ENCODE results near the gene C14orf119.

Gene C14orf119

DNA sequence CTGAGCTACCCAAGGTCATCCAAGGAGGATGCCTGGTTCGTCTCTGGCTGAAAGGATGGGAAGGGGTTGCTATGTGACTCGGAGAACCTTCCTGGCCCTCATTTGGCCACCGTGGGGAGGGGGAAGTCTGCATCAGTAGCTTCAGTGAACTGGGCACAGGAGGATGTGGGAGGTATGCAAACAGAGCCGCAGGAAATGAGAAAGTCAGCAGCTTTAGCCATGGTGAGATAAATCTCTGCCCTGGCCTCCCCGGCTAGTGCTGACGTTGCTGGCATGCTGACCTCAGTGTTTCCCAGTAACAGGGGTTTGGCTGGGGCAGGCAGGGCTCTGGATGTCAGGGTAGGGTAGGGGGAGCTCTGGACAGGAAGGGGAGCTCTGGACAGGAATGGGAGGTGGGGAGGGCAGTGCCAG, 26.1 kb downstream of the C14orf119 start:
- TF ChIP-seq, protein P1, sequence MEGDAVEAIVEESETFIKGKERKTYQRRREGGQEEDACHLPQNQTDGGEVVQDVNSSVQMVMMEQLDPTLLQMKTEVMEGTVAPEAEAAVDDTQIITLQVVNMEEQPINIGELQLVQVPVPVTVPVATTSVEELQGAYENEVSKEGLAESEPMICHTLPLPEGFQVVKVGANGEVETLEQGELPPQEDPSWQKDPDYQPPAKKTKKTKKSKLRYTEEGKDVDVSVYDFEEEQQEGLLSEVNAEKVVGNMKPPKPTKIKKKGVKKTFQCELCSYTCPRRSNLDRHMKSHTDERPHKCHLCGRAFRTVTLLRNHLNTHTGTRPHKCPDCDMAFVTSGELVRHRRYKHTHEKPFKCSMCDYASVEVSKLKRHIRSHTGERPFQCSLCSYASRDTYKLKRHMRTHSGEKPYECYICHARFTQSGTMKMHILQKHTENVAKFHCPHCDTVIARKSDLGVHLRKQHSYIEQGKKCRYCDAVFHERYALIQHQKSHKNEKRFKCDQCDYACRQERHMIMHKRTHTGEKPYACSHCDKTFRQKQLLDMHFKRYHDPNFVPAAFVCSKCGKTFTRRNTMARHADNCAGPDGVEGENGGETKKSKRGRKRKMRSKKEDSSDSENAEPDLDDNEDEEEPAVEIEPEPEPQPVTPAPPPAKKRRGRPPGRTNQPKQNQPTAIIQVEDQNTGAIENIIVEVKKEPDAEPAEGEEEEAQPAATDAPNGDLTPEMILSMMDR (IDR thresholded peaks at IDR 0.05; ENCODE audit: low read depth, low read length, missing control alignments) = no peak
- H3K4me3 ChIP-seq (replicated peaks; ENCODE audit: low read depth, low read length) = no peak overlapping the region
- DNase-seq (ENCODE audit: extremely low read depth, low read depth) = no peak

DNA sequence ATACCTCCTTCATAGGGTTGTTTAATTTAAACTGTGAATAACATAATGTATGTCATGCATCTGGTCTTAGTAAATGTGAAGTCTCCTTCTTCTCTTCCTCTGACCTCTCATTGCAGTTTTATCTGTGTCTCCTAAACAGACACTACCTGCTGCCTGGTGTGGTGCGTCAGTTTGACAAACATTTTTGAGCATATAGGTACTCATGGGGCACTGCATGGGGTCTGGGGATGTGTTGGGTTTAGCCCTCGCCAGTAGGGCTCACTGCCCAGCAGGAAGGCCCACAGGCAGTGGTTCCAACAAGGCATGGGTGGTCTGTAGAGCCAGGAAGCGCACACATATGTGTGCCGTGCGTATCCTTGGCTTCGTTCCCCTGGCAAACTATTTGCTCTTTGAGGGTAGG, 26.8 kb downstream of the C14orf119 start:
- DNase-seq (ENCODE audit: extremely low read depth, low read depth) = no peak
- TF ChIP-seq, protein P1 (IDR thresholded peaks at IDR 0.05; ENCODE audit: low read depth, low read length, missing control alignments) = no peak
- H3K4me3 ChIP-seq (replicated peaks; ENCODE audit: low read depth, low read length) = no peak overlapping the region

DNA sequence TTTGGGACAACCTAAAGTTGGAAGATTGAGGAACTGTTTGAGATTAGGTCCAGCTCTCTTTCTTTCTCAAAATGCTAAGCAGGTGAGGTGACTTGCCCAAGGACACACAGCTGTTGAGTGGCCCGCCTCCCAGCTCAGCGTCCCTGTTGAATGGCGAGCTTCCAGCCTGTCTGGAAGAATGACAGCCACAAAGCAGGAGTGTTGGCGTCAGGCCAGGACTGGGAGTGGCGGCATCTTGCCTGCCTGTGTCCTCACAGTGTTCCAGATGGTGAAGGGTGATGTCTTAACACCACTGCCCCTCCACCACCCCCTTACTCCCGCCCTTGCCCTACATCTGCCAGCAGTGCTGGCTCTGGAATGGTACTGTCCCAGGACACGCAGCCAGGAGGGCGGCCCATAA, 28.1 kb downstream of the C14orf119 start:
- no peak for DNase-seq (ENCODE audit: extremely low read depth, low read depth)
- TF ChIP-seq, protein P1 (IDR thresholded peaks at IDR 0.05; ENCODE audit: low read depth, low read length, missing control alignments) = no peak
- no peak overlapping the region for H3K4me3 ChIP-seq (replicated peaks; ENCODE audit: low read depth, low read length)

DNA sequence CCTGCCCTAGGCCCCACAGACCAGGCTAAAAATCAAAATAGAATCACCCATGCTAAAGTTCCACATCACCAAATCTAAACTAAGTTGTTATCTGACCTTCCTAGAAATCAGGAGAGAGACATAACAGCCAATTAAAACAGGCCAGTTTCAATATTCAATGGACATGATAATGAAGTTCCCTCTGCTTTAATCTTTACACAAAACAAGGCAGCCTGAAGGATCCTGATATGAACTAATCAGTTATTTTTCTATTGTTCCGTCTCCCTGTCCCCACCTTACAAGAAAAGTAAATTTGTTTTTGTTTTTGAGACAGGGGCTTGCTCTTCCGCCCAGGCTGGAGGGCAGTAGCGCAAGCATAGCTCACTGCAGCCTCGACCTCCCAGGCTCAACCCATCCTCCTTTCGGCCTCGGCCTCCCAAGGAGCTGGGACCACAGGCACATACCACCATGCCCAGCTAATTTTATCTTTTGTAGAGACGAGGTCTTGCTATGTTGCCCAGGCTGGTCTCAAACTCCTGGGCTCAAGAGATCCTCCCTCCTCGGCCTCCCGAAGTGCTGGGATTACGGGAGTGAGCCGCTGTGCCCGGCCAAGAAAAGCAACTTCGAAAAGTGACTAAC, 29.1 kb downstream of the C14orf119 start:
- no peak overlapping the region for H3K4me3 ChIP-seq (replicated peaks; ENCODE audit: low read depth, low read length)
- no peak for DNase-seq (ENCODE audit: extremely low read depth, low read depth)
- TF ChIP-seq, protein P1 (IDR thresholded peaks at IDR 0.05; ENCODE audit: low read depth, low read length, missing control alignments) = no peak

DNA sequence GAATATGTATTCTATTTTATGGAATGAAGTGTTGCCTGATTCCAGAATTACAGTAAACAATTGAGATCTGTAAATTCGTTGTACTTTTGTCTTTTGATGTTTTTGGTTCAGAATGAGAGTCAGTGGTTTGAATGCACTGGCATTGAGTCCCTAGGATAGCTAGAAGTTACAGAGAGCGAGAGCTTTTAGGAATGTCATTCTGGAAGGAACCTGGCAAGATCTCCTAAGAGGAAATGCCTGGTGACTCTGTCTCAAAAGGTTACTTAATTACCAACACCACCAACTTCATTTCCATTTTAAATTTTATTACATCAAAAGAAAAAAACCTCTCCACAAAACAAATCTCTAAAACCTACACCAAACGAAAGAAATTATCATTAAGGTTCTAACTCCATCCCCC, 29.7 kb downstream of the C14orf119 start:
- H3K4me3 ChIP-seq (replicated peaks; ENCODE audit: low read depth, low read length) = no peak overlapping the region
- no peak for DNase-seq (ENCODE audit: extremely low read depth, low read depth)
- TF ChIP-seq, protein P1 (IDR thresholded peaks at IDR 0.05; ENCODE audit: low read depth, low read length, missing control alignments) = no peak

DNA sequence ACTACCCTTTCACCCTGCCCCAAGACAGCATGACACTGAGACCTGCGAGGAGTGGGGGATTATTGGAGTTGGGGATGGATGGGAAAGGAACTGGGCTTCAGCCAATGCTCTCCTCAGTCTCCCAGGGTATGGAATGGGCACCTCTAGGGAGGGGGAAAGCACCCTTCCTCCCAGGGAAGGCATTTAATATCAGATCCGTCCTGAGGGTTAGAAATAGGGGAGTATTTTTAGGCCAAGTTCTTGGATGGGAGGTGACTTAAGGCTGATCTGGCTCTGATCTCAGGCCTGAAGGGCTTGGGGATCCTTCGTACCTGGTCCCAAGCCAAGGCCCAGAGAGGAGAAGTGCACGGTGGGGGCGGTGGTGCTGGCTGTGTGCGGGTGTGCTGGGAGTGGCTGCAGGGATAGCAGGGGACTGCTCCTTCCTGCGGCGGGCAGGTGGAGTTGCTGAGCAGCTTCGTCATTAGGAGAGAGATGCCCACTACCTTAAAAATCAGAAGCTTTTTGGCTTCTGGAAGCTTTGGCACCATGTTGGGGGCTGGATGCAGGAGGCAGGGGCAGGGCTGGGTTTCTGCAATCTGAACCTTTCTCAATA, 30.7 kb downstream of the C14orf119 start:
- TF ChIP-seq, protein P1 (IDR thresholded peaks at IDR 0.05; ENCODE audit: low read depth, low read length, missing control alignments) = no peak
- DNase-seq (ENCODE audit: extremely low read depth, low read depth) = no peak
- no peak overlapping the region for H3K4me3 ChIP-seq (replicated peaks; ENCODE audit: low read depth, low read length)
